Effector memory CD4-positive, alpha-beta T cell (primary cell): ENCODE measurements around the gene TRPM2.
"Not testable (repeated sequence)": the region's sequence is repeated elsewhere in the genome, so short reads cannot be mapped to it uniquely, and the experiment has no call there.

Experiments used
- DNase-seq, 3 donors: peaks; one replicate each; pipeline ENCODE4 v3.0.0-alpha.2; 2020
- H3K27ac ChIP-seq: 2 replicates; pipeline ENCODE4 v1.7.0; 2013; ENCODE audit warnings: mild to moderate bottlenecking, low read length, moderate library complexity; ENCODE audit not compliant: insufficient read depth, poor library complexity, severe bottlenecking
- H3K27me3 ChIP-seq: replicated peaks from 2 replicates; pipeline ENCODE4 v1.7.0; 2013; ENCODE audit warnings: mild to moderate bottlenecking, low read length; ENCODE audit not compliant: insufficient read depth, control insufficient read depth, poor library complexity, severe bottlenecking
- H3K36me3 ChIP-seq: 2 replicates; pipeline ENCODE4 v1.7.0; 2013; ENCODE audit warnings: mild to moderate bottlenecking, low read length, moderate library complexity; ENCODE audit not compliant: control insufficient read depth, insufficient read depth
- H3K4me1 ChIP-seq: 2 replicates; pipeline ENCODE4 v1.7.0; 2013; ENCODE audit warnings: low read length, mild to moderate bottlenecking; ENCODE audit not compliant: control insufficient read depth, insufficient read depth, poor library complexity, severe bottlenecking
- H3K4me3 ChIP-seq: 2 replicates; pipeline ENCODE4 v1.7.0; 2013; ENCODE audit warnings: low read length, low read depth, mild to moderate bottlenecking; ENCODE audit not compliant: insufficient read depth, poor library complexity, severe bottlenecking
- H3K9me3 ChIP-seq: 2 replicates; pipeline ENCODE4 v1.7.0; 2013; ENCODE audit warnings: mild to moderate bottlenecking, low read length, moderate library complexity; ENCODE audit not compliant: control insufficient read depth

TRPM2 gene

GRCh38 chr21:44414291-44415072 lies 61.1 kb downstream of the TRPM2 start:
- DNase-seq, result no peak
- Histone ChIP-seq H3K4me3 (no peak overlapping the region), H3K27me3 (no peaks in the 10 kb centered on the region), H3K36me3 (no peaks in the 10 kb centered on the region), H3K4me1 (no peaks in the 10 kb centered on the region), H3K27ac (no peak overlapping the region), H3K9me3 (no peaks in the 10 kb centered on the region)

- H3K4me3 ChIP-seq, result no peak overlapping the region
- no peaks in the 10 kb centered on the region for H3K4me1 ChIP-seq
- no peaks in the 10 kb centered on the region for H3K9me3 ChIP-seq
- no peak for DNase-seq
- H3K36me3 ChIP-seq, result no peaks in the 10 kb centered on the region
- H3K27ac ChIP-seq, result no peak overlapping the region
- H3K27me3 ChIP-seq, result no peaks in the 10 kb centered on the region
Observed at GRCh38 chr21:44415073-44416025, 61.9 kb downstream of the TRPM2 start.

GRCh38 chr21:44416193-44416592 lies 62.8 kb downstream of the TRPM2 start:
- Histone ChIP-seq H3K4me1 (no peaks in the 10 kb centered on the region), H3K27ac (no peak overlapping the region), H3K4me3 (no peak overlapping the region), H3K36me3 (no peaks in the 10 kb centered on the region), H3K27me3 (no peaks in the 10 kb centered on the region), H3K9me3 (no peaks in the 10 kb centered on the region)
- DNase-seq, result no peak

GRCh38 chr21:44417621-44418107 lies 64.2 kb downstream of the TRPM2 start:
- DNase-seq, H3K4me1 ChIP-seq, H3K27me3 ChIP-seq, H3K4me3 ChIP-seq, H3K27ac ChIP-seq, H3K36me3 ChIP-seq, H3K9me3 ChIP-seq: not testable (repeated sequence)

- Histone ChIP-seq H3K36me3 (no peaks in the 10 kb centered on the region), H3K27me3 (no peaks in the 10 kb centered on the region), H3K4me3 (no peak overlapping the region), H3K9me3 (no peaks in the 10 kb centered on the region), H3K4me1 (no peaks in the 10 kb centered on the region), H3K27ac (no peak overlapping the region)
- no peak for DNase-seq
Observed at GRCh38 chr21:44418108-44418875, 64.9 kb downstream of the TRPM2 start.

GRCh38 chr21:44418876-44419230 lies 65.4 kb downstream of the TRPM2 start:
- H3K36me3 ChIP-seq, result no peaks in the 10 kb centered on the region

GRCh38 chr21:44419679-44420078 lies 66.3 kb downstream of the TRPM2 start:
- no peaks in the 10 kb centered on the region for H3K4me1 ChIP-seq
- no peaks in the 10 kb centered on the region for H3K36me3 ChIP-seq
- no peak overlapping the region for H3K27ac ChIP-seq
- H3K27me3 ChIP-seq, result no peaks in the 10 kb centered on the region
- no peak overlapping the region for H3K4me3 ChIP-seq
- no peaks in the 10 kb centered on the region for H3K9me3 ChIP-seq
- DNase-seq, result no peak

More at GRCh38 chr21:44418876-44419230, 65.4 kb downstream of the TRPM2 start:
- H3K4me1 ChIP-seq, result no peaks in the 10 kb centered on the region
- H3K27me3 ChIP-seq, result no peaks in the 10 kb centered on the region
- H3K4me3 ChIP-seq, result no peak overlapping the region
- H3K27ac ChIP-seq, result no peak overlapping the region
- no peak for DNase-seq
- no peaks in the 10 kb centered on the region for H3K9me3 ChIP-seq

GRCh38 chr21:44420416-44421205 lies 67.2 kb downstream of the TRPM2 start:
- no peaks in the 10 kb centered on the region for H3K27me3 ChIP-seq
- no peak for DNase-seq
- H3K4me3 ChIP-seq, result no peak overlapping the region
- H3K9me3 ChIP-seq, result no peaks in the 10 kb centered on the region
- H3K4me1 ChIP-seq, result no peaks in the 10 kb centered on the region
- H3K27ac ChIP-seq, result no peak overlapping the region
- H3K36me3 ChIP-seq, result no peaks in the 10 kb centered on the region
